ENCODE data around the gene ATP11B. TPM values are rescaled to one million over a fixed set of nuclear protein-coding genes. Genes with fewer than 3 reads are reported as not detected.

ATP11B gene
- 100 to 1,000 TPM; 157 to 174 (median 172) TPM for total RNA-seq
- 159 TPM for total RNA-seq (2013)

- intact Hi-C loops (cut with micrococcal nuclease) = loop anchor here (10.0 kb wide), 1 partner anchor 172 kb away; no protein-coding TSS in a partner anchor
- under 1% methylated on average over 53 of the region's 74 CpGs for WGBS (ENCODE audit: insufficient coverage)
- Histone ChIP-seq H3K36me3 (ENCODE audit: control insufficient read depth, insufficient read depth, low read length) (peaks cover 2% of the 10 kb centered on the region), H3K4me1 (ENCODE audit: control insufficient read depth, insufficient read depth, low read length) (peaks cover 13% of the 10 kb centered on the region), H3K27me3 (ENCODE audit: control insufficient read depth, insufficient read depth, low read length) (no peaks in the 10 kb centered on the region), H3K9me3 (ENCODE audit: control insufficient read depth, insufficient read depth, low read length) (no peaks in the 10 kb centered on the region), H3K4me3 (ENCODE audit: low read length) (peak within 1 kb of the TSS; percentile 96), H3K27ac (ENCODE audit: low read length) (peak within 1 kb of the TSS; percentile 100)
- H3K4me3 Mint-ChIP-seq = peak within 1 kb of the TSS; percentile 99
- no peaks in the 10 kb centered on the region for H3K9me3 Mint-ChIP-seq
- peaks cover 40 to 45% of the 10 kb centered on the region in 2 donors for H3K4me1 Mint-ChIP-seq
- peaks cover 0 to 5% of the 10 kb centered on the region in 2 donors for H3K27me3 Mint-ChIP-seq (ENCODE audit: low read depth in 2 of 2)
- peak within 1 kb of the TSS; percentile 97 to 98 for H3K27ac Mint-ChIP-seq
- ATAC-seq (peak; percentile 76 to 92 (median 83)), DNase-seq (peak; percentile 82 to 87)
- H3K36me3 Mint-ChIP-seq = no peaks in the 10 kb centered on the region
- no peak for TF ChIP-seq CTCF (IDR thresholded peaks at IDR 0.05)
These were observed at the start of gene ATP11B for GRCh38 chr3:182792901-182793662. TSS of gene ATP11B (plus strand) at chr3:182793504. CDS start at chr3:182793760, 256 bp downstream.

GRCh38 chr3:182746959-182747358 lies 46.3 kb upstream of the ATP11B start:
- intact Hi-C loops (cut with micrococcal nuclease) = no loop called here
- 100% methylated on average over 1 of the region's 3 CpGs for WGBS (ENCODE audit: insufficient coverage)
- Mint-ChIP-seq H3K36me3 (no peaks in the 10 kb centered on the region), H3K27me3 (ENCODE audit: low read depth in 2 of 2) (peaks cover 2 to 5% of the 10 kb centered on the region in 2 donors), H3K4me3 (no peak overlapping the region), H3K9me3 (no peaks in the 10 kb centered on the region), H3K4me1 (no peaks in the 10 kb centered on the region), H3K27ac (no peak overlapping the region)
- no peak overlapping the region for H3K4me3 ChIP-seq (ENCODE audit: low read length)
- TF ChIP-seq CTCF (IDR thresholded peaks at IDR 0.05) = no peak
- ATAC-seq (no peak), DNase-seq (no peak)
- H3K27me3 ChIP-seq (ENCODE audit: control insufficient read depth, insufficient read depth, low read length) = no peaks in the 10 kb centered on the region
- H3K36me3 ChIP-seq (ENCODE audit: control insufficient read depth, insufficient read depth, low read length) = no peaks in the 10 kb centered on the region
- no peaks in the 10 kb centered on the region for H3K9me3 ChIP-seq (ENCODE audit: control insufficient read depth, insufficient read depth, low read length)
- no peak overlapping the region for H3K27ac ChIP-seq (ENCODE audit: low read length)
- no peaks in the 10 kb centered on the region for H3K4me1 ChIP-seq (ENCODE audit: control insufficient read depth, insufficient read depth, low read length)

- no peaks in the 10 kb centered on the region for H3K36me3 ChIP-seq (ENCODE audit: control insufficient read depth, insufficient read depth, low read length)
- TF ChIP-seq CTCF (IDR thresholded peaks at IDR 0.05) = no peak
- Mint-ChIP-seq H3K9me3 (no peaks in the 10 kb centered on the region), H3K27me3 (ENCODE audit: low read depth in 2 of 2) (peaks cover 4 to 42% of the 10 kb centered on the region in 2 donors), H3K4me1 (no peaks in the 10 kb centered on the region), H3K27ac (no peak overlapping the region), H3K36me3 (no peaks in the 10 kb centered on the region), H3K4me3 (no peak overlapping the region)
- ATAC-seq (no peak), DNase-seq (no peak)
- H3K27ac ChIP-seq (ENCODE audit: low read length) = no peak overlapping the region
- intact Hi-C loops (cut with micrococcal nuclease) = no loop called here
- H3K4me3 ChIP-seq (ENCODE audit: low read length) = no peak overlapping the region
- H3K27me3 ChIP-seq (ENCODE audit: control insufficient read depth, insufficient read depth, low read length) = no peaks in the 10 kb centered on the region
- no peaks in the 10 kb centered on the region for H3K9me3 ChIP-seq (ENCODE audit: control insufficient read depth, insufficient read depth, low read length)
- no peaks in the 10 kb centered on the region for H3K4me1 ChIP-seq (ENCODE audit: control insufficient read depth, insufficient read depth, low read length)
These were observed 38.0 kb upstream of the ATP11B start for GRCh38 chr3:182755308-182755707.

Data from natural killer cell (primary cell).